ENCODE data around the gene ATXN7L1.

DNA sequence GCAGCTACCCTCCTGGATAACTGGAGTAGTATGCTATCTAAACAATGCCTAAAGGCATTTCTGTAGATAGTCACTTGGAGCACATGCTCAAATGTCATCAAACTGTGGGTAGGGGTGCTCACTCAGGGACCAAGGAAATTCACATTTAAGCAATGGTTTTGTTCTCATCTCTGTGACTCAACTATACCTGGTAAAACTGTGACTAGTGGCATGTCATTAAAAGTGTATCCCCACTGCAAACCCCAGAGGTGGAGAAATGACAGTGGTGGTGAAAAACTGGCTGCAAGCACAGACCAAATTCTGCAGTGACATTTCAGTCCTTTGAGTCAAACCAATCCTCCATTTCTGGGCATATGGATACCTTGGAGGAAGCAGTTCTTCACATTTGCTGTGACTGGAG lies 160.9 kb downstream of the ATXN7L1 start:
- TF ChIP-seq, protein P1, sequence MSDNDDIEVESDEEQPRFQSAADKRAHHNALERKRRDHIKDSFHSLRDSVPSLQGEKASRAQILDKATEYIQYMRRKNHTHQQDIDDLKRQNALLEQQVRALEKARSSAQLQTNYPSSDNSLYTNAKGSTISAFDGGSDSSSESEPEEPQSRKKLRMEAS (IDR thresholded peaks at IDR 0.05), result no peak
- TF ChIP-seq STAT5B (CRISPR knock-in tag; IDR thresholded peaks at IDR 0.05) (no peak), ZBTB42 (CRISPR knock-in tag; IDR thresholded peaks at IDR 0.05) (no peak), CTCF (CRISPR knock-in tag; IDR thresholded peaks at IDR 0.05) (no peak), JUN (CRISPR knock-in tag; IDR thresholded peaks at IDR 0.05) (no peak), SNAPC2 (CRISPR knock-in tag; IDR thresholded peaks at IDR 0.05) (no peak), ELF4 (CRISPR knock-in tag; IDR thresholded peaks at IDR 0.05; ENCODE audit: borderline replicate concordance) (no peak), ZKSCAN1 (IDR thresholded peaks at IDR 0.05; ENCODE audit: low read length) (no peak), ZNF607 (CRISPR knock-in tag; IDR thresholded peaks at IDR 0.05; ENCODE audit: borderline replicate concordance) (no peak), ZNF24 (IDR thresholded peaks at IDR 0.05) (no peak)
- TF ChIP-seq, protein P2, sequence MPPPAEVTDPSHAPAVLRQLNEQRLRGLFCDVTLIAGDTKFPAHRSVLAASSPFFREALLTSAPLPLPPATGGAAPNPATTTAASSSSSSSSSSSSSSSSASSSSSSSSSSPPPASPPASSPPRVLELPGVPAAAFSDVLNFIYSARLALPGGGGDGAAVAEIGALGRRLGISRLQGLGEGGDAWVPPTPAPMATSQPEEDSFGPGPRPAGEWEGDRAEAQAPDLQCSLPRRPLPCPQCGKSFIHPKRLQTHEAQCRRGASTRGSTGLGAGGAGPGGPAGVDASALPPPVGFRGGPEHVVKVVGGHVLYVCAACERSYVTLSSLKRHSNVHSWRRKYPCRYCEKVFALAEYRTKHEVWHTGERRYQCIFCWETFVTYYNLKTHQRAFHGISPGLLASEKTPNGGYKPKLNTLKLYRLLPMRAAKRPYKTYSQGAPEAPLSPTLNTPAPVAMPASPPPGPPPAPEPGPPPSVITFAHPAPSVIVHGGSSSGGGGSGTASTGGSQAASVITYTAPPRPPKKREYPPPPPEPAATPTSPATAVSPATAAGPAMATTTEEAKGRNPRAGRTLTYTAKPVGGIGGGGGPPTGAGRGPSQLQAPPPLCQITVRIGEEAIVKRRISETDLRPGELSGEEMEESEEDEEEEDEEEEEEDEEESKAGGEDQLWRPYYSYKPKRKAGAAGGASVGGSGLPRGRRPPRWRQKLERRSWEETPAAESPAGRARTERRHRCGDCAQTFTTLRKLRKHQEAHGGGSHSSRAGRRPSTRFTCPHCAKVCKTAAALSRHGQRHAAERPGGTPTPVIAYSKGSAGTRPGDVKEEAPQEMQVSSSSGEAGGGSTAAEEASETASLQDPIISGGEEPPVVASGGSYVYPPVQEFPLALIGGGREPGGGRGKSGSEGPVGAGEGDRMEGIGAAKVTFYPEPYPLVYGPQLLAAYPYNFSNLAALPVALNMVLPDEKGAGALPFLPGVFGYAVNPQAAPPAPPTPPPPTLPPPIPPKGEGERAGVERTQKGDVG (CRISPR knock-in tag; IDR thresholded peaks at IDR 0.05; ENCODE audit: borderline replicate concordance), result no peak
